ENCODE measurements around the gene APOO. TPM values are rescaled to one million over a fixed set of nuclear protein-coding genes. Genes with fewer than 3 reads are reported as not detected.

APOO gene
- total RNA-seq, 1 experiment from 2014 or later: 34.5 TPM

- intact Hi-C loops (cut with micrococcal nuclease): no loop called here
Measured at GRCh38 chrX:23945206-23945605, 37.5 kb upstream of the APOO start.

More at GRCh38 chrX:23945206-23945605, 37.5 kb upstream of the APOO start:
- ChIA-PET POLR2A (no interaction called here), CTCF (no interaction called here), RAD21 (ENCODE audit: low non-redundant PET in 1 of 2, low total read pairs in 2 of 2, uncharacterized antibody in 2 of 2, unreplicated experiment in 2 of 2) (no interaction called here)
- Histone ChIP-seq H3K4me1 (ENCODE audit: control insufficient read depth in 1 of 2, insufficient read depth in 2 of 2, low read length in 2 of 2) (no peaks in the 10 kb centered on the region), H3K27me3 (ENCODE audit: insufficient read depth, low read length) (no peaks in the 10 kb centered on the region), H3K9me2 (ENCODE audit: insufficient read depth) (no peaks in the 10 kb centered on the region), H2AFZ (ENCODE audit: low read depth, low read length, poor library complexity, severe bottlenecking) (no peak overlapping the region), H3K9ac (ENCODE audit: low read length) (no peak overlapping the region), H3K4me2 (ENCODE audit: low read length) (no peak overlapping the region), H3K36me3 (ENCODE audit: control insufficient read depth in 1 of 2, insufficient read depth in 2 of 2, low read length in 2 of 2) (no peaks in the 10 kb centered on the region), H3K4me3 (replicated peaks in 1 of 2; ENCODE audit: low read depth in 1 of 2, low read length in 2 of 2) (no peak overlapping the region), H3K9me3 (ENCODE audit: control insufficient read depth in 1 of 2, insufficient read depth in 1 of 2, low read depth in 1 of 2, low read length in 2 of 2) (no peaks in the 10 kb centered on the region), H4K20me1 (ENCODE audit: insufficient read depth) (no peaks in the 10 kb centered on the region), H3K79me2 (ENCODE audit: insufficient read depth, low read length) (no peaks in the 10 kb centered on the region), H3K27ac (ENCODE audit: low read depth, low read length) (no peak overlapping the region)
- BruUV-seq (replicated peaks): no TSS peak
- DNase-seq (ENCODE audit: low read depth, low spot score): no peak
- no peak for ATAC-seq
- TF ChIP-seq ZNF274 (IDR thresholded peaks at IDR 0.05; ENCODE audit: low read depth, low read length) (no peak), CTCF (IDR thresholded peaks at IDR 0.05 in 2 of 3, conservative IDR thresholded peaks at IDR 0.05 in 1 of 3; ENCODE audit: borderline replicate concordance in 1 of 3, insufficient read depth in 1 of 3, low read depth in 2 of 3, low read length in 2 of 3) (no peak), SRF (IDR thresholded peaks at IDR 0.05; ENCODE audit: low read depth) (no peak), EZH2 (IDR thresholded peaks at IDR 0.05) (no peak), CBX3 (IDR thresholded peaks at IDR 0.05; ENCODE audit: low read depth) (no peak), CEBPB (IDR thresholded peaks at IDR 0.05; ENCODE audit: low read depth) (no peak), REST (IDR thresholded peaks at IDR 0.05; ENCODE audit: low read depth) (no peak), ZBTB33 (IDR thresholded peaks at IDR 0.05; ENCODE audit: extremely low read depth, insufficient replicate concordance, low read length) (no peak), FOSL1 (IDR thresholded peaks at IDR 0.05; ENCODE audit: low read depth) (no peak), EGR1 (IDR thresholded peaks at IDR 0.05; ENCODE audit: low read depth) (no peak), ATF3 (IDR thresholded peaks at IDR 0.05) (no peak), SP1 (IDR thresholded peaks at IDR 0.05; ENCODE audit: low read depth) (no peak)

Measured in HCT116 (cell line).